ENCODE data around the gene ADRA2B.
"Not testable (repeated sequence)": the region's sequence is repeated elsewhere in the genome, so short reads cannot be mapped to it uniquely, and the experiment has no call there.

ADRA2B gene

GRCh38 chr2:96065381-96065930 is 50.9 kb downstream of the ADRA2B start:
- DNase-seq = no peak

GRCh38 chr2:96064760-96065159 is 51.6 kb downstream of the ADRA2B start:
- not testable (repeated sequence) for DNase-seq

GRCh38 chr2:96064047-96064675 is 52.2 kb downstream of the ADRA2B start:
- not testable (repeated sequence) for DNase-seq

GRCh38 chr2:96063116-96063899 is 53.1 kb downstream of the ADRA2B start:
- not testable (repeated sequence) for DNase-seq

Data from NCI-H1417 (cell line).